Stimulated activated CD4-positive, alpha-beta T cell treated with anti-CD3 and anti-CD28 coated beads, TNF-alpha, amount 100 ng/mL, for 1 hour (primary cell): ENCODE data around the gene GOT1.

Experiments
- DNase-seq, 3 donors: peaks; one replicate each; pipeline ENCODE4 v3.0.0-alpha.2; 2020; ENCODE audit warnings: low read depth in 3 of 3, low spot score in 1 of 3

Gene GOT1

DNA sequence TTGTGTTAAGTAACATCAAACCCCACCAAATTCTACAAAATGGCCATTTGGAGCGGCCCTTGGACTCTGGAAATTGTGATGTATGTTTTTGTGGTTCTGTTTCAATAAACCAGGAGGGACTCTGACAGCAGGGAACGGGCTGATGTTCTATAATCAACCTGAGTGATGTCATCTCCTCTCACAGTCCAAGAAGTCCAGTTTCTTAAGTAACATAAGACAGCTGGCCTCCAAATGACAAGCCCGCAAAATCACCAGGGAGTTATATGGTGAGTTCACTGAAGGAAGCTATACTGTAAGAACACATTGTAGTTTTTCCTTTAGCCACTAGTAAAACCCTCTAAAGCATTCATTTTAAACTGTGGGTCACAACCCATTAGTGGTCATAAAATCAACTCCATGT, 34.0 kb downstream of the GOT1 start:
- DNase-seq: no peak

DNA sequence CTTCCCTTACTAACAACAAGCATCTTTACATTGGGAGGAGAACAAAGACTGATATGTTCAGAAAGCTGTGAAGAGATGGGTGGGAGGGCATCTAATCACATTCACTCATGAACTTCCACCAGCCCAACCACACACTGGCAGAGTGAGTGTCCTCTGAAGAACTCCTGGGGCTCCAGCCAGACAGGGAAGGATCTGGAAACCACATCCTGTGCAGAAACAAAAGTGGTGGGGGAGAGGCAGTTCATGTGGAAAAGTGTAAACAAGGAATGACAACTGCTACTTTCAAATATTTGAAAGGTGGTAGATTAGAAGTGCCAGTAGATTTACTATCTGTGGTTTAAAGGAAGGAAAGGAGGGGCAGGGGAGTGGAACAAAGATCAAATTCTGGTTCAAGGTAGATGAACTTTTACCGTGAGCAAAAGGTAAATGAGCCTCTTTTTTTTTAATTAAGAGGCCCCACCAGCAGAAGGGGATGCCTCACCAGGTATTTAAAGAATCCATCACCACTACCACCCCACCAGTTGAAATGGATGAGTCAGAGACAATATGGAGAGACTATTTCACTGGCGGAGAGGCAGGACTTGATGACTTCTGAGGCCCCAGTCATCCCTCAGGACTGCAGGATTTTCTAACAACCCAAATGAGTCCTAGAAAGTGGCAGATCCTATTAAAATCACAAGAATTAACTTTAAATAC, 34.5 kb downstream of the GOT1 start:
- no peak for DNase-seq

DNA sequence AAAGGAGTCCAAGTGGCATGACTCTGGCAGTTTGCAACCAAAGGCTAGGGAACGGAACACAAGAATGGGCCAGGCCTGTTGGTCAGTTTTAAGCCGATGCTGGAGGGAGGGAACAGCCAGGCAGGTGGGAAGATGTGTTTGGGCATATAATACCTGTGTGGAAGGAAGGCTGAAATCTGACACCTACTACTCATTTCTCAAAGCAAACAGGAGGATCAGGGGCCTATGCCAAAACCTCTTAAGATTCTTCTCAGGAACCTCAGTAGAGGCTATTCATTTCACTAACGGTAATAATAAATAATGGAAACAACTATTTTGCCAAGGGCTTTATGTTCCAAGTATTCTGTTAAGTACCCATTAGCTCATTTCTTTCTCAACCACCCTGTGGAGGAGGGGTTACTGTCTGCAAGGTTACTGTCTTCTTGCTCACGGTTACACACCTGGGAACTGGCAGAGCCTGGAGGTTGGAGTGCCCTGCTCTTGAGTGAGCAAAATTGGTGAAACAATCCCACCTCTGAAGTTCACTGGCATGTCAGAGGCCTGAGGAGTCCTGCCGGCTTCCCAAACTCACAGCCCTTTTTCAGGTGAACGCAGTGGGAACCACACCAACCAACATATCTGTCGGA, 35.5 kb downstream of the GOT1 start:
- no peak for DNase-seq

DNA sequence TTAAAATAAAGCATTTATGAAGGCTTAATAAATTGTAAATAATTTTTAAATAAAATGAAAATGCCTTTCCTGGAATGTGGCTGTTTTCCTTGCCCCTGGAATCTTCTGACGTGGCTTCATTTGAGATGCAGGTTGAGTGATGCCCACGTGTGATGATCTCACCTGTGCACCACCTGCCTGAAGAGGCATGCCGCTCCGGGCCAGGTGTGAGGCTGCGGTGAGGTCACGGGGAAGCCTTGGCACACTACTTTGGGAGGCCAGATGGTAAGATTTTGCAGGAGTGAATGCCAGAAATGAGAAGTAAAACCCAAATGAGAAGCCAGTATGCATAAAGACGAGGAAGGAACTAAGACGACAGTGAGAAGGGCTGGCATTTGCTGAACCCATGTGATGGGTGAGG, 36.2 kb downstream of the GOT1 start:
- no peak for DNase-seq

DNA sequence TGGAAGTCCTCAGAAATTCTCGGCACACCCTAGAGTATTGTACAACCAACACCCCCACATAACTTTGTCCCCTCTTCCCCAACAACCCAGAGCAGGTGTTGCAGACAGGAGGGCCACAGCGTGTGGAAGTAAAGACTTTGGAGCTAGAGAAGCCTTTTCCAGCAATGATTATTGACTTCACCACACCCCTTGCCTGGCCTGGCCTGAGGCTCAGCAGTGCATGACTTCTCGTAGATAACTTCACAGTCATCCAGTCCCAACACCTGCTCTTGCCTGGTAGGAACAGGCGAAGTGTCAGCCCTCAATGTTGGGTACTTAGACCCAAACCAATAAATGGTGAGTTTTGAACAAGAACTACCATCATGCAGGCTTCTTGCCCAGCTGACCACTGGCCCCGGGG, 36.7 kb downstream of the GOT1 start:
- DNase-seq: no peak

DNA sequence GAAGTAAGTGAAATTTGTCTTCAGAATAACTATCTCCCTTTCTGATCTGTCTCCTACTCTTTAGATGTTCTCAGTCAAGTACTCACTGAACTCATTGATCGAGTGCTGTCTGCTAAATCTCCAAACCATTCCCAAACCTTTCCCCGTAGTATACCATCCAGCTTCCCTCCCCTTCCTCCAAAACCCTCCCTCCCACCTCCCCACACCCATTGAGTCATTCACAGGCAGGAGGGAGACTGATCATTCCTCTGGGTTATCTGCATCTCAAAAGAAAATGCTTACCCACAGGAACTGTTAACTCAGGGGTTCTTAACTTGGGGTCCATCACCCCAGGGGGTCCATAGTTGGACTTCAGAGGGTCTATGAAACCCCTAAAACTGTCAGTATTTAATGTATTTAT, 37.4 kb downstream of the GOT1 start:
- no peak for DNase-seq

DNA sequence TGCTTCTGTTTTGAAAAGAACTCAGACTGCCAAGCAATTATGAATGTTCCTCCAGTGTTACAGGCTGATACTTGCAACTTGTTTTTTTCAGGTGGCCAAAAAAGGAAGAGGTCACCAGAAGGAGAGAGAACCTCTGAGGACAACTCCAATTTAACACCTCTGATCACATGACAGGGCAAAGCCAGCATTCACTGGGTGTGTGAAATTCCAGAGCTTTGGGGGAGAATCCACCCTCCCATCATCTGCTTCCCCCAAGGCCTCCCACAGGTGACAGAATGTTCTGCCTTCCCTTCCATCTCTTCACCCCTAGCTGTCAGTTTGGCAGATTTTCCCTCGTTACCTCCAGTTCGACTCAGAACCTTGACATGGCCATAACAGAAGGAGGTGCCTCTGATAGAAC, 39.1 kb downstream of the GOT1 start:
- DNase-seq: no peak

DNA sequence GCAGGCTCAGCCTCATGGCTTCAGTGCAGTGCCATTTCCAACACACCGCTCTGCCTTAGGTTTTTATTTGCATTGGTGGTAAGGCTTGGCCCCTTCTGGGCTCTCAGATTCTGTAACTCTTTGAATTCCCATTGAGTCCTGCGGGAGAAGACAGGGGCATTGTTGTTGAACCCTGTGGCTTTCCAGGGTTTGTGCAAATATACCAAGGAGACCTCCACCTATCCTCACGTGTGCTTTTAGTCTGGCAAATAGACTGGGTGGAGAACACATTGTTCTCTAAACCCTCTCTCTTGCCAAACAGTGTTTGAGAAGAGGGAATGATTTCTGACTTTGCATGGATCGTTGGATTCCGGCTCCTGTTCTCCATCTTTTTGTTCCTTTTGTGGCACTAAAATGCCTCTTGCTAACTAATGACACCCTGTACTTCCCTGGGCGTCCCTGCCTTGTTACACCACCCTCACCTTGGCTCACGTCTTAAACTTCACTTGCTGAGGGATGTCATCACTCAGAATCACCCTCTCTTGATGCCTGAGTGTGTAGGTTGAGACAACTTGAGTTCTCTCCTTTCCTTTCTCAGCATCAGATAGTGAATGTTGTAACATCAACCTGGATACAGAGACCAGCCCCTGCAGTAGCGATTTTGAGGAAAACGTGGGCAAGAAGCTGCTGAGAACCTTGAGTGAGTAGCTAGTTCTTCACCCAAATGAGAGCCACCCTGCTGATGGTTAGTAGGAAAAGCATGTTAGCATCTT, 40.5 kb downstream of the GOT1 start:
- DNase-seq: no peak

DNA sequence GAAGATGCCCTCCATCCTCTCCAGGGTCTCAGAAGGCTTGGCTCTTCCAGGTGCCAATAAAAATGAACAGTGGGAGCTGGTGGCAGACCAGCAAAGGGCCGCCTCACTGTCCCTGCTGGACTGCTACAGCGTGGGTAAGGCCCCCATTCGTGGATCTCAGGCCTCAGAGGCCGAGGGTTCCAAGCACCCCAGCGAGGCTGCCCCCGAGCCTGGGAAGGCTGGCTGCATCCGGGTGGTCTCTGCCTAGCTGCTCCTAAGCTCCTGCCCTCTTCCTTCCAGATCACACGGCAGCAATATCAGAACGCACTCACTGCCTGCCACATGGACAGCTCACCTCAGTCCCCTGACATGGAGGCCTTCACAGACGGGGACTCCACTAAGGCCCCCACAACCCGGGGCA, 42.9 kb downstream of the GOT1 start:
- no peak for DNase-seq

DNA sequence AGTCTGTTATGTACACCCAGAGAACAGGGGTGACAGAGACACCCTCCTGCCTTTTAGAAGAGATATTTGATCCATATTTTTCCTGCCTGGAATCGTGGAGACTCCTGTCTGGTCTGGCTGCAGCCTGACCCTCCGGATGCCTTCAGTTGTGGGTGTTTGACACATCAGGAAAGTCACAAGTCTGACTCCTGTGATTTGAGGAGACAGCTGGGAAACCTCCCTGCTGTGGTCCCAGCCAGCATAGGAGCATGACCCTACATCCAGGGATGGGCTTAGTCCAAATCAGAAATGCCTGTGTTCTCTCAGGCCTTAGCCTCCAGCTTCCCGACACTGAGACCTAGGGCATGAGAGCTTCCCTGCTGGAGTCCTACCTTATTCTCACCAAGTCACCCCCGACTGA, 43.4 kb downstream of the GOT1 start:
- DNase-seq: no peak

DNA sequence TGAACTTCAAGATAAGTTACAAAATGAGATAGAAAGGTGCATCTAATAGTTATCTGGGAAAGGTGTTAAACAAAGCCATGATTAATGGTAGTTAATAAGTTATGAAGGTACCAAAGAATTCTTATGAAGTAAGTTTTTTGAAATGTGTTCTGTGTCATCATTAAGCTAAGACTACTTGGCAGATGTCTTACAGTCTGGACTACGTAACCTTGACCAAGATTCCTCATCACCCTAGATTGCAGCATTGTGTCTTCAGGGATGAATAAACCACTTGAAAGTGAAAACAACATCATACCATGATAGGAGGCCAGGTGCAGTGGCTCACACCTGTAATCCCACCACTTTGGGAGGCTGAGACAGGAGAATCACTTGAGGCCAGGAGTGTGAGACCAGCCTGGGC, 48.2 kb downstream of the GOT1 start:
- DNase-seq: no peak

DNA sequence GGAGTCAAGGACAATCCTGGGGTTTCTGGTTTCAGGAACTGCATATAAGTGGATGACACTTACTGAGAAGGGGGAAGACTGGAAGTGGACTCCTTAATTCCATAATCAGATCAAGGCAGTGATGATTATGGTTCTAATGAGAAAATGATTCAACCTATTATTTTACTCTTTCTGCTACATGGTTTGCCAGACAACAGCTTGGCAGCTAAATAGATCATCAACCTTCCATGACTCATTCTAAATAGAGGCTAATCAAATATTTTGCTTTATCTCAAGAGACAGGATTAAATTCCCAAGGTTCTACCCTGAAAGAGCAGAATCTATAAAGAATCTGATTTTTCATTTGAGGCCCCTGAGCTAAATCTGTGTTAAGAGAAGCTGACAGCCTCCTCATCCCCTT, 55.0 kb downstream of the GOT1 start:
- no peak for DNase-seq

DNA sequence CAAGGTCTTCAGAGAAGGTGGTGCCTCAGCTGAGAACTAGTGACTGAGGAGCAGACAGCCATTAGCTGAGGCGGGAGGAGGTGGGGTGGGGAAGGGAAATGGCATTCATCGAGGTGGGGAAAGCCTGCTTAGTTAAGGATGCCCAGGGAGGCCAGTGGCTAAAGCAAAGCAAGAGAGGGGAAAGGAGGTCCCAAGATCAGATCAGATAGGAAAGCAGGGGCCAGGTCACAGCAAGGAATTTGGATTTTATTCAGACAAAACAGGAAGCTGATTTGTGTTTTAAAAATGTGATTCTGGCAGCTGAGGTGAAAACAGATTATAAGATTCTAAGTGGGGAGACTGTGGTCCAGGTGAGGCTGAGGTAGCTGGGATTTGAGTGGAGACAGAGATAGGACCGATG, 55.5 kb downstream of the GOT1 start:
- no peak for DNase-seq

DNA sequence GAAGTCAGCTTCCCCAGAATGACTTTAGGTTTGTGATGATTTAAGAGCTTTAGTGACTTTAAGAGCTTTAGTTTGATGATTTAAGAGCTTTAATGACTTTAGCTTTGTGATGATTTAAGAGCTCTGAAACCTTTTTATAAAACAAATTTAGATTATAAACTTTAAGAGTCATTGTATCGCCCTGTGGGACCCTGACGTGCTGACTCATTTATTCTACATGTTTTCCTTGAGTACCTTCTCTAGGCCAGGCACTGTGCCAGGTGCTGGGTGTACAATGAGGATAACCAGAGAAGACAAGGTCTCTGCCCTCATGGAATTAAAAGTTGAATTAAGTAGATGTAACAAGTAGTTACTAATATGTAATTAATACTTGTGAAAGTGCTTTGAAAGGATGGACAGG, 55.9 kb downstream of the GOT1 start:
- DNase-seq: no peak

DNA sequence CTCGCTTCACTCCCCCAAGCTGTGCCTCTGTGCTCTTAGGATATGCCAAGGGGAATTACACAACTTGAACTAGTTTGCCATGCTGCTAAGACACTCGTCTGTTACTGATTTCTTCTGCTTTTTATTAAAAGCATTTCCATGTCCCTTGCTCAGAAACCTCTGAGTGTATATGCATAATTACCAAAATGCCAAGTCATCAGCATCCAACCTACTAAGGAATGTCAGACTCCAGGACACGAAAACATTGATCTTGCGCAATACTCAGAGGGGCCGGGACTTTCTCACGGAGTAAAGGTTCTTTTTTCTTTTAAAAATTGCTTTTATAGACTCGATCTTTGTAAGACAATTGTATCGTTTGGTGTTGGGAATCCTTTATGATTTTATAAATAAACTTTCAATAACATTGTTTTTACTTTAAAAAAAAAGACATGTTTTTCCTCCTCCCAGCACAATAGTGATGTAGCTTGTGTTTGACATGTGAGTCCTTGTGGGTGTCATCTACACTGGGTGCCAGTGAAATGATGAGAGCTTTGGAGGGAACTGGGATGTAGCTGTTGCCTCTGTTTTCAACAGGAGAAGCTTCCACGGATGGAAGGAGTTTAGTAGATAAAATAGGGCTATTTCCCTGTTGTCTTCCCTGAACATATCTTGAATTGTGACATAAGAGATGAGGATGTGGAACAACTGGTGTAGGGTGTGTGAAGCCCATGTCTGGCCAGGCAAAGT, 57.7 kb downstream of the GOT1 start:
- DNase-seq: no peak

DNA sequence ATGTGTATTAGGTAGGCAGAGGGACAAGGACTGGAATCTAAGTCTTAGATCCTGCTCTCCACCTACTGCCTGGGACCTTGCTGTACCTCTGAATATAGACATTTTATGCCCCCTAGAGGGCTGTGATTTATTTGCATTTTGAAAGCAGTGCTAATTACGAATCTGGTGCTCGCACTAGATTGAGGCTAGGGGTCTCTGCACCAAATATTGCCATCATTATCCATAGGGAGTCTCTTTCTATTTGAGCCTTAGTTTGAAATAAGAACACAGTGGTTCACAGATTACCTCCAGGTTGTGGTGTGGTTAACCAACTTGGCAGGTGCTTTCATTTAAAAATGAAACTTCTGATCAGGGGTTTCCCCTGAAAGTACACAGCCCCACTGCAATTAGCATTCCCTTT, 59.4 kb downstream of the GOT1 start:
- DNase-seq: no peak

DNA sequence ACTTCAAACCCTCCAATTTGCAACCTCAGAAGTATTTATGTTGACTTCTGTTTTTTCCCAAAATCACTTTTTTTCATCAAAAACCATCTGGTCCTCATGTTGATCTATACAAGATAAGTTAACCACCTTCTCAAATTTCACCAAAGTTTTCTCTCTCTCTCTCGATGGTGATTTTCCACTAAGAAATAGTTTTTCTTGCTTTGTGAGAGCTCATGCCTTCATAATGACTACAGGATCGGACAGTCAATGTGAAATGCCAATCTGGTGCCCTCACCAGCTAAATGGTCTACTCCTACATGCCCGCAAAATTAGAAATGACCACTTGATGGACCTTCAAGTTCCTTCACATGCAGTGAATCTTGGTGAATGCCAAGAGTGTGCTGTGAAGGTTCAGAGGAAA, 60.9 kb downstream of the GOT1 start:
- no peak for DNase-seq

DNA sequence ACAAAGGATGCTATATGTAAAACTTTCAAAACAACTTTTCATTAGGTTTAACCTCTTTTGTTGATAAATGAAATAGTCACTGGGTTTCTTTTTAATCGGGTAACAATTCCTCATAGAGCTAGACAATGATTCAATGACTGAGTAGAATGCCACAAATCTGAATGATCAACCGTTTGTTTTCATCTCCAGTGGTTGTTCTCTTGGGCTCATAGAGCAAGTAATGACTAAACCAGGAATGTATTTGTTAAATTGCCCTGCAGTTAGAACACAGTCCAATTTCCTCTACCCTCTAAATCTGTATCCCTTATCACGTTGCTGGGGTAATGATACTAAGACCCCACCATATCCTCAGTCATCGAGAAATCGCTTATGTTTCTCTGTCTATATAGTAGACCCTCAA, 61.3 kb downstream of the GOT1 start:
- DNase-seq: no peak

DNA sequence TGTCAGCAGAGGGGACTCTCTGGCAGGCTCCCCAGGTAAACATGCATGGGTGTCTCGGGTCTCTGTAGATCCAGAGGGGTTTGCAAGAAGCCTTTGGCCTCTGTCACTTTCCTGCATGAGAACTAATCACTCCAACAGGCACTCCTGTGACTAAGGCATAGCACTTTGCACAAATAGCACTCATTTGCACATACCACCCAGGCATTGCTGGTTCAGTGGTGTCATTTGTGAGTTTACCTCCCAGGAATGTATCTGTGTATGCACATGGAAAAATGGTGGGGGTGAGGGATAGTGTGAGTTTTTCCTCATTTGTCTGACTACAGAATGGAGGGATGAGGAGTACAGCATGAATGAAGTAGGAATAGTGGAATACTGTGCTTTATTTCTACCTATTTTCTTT, 61.8 kb downstream of the GOT1 start:
- DNase-seq: no peak

DNA sequence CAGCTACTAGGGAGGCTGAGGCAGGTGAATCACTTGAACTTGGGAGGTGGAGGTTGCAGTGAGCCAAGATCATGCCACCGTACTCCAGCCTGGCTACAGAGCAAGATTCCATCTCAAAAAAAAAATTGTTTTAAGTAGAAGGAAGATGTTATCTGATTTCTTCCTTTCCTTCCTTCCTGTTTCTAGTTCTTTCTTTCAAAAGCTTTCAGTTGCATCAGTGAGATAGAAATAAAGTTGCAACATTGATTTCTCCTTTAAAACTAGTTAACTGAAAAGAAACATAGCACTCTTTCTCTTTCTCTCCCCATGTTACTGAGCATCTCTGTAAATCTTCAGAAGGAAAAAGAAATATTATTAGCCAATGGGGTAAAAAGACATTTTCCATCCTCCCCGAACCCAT, 63.8 kb downstream of the GOT1 start:
- DNase-seq: no peak

DNA sequence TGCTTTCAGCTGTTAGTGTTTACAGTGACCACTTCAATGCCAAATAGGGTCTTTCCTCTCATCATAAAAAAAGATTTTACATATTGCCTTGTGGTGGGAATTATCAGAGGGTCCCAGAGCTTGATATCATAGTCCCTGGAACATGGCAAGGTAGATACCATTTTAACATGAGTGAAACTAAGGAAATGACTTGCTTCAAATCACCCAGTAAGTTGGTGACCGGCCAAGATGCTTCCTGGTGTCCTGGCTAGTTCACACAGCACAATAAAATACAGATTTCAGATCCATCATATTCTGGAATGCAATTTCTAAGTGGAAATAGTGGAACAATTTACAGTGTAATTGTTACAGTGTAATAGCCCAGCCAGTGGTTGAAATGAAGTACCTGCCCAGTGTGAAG, 64.7 kb downstream of the GOT1 start:
- DNase-seq: no peak

DNA sequence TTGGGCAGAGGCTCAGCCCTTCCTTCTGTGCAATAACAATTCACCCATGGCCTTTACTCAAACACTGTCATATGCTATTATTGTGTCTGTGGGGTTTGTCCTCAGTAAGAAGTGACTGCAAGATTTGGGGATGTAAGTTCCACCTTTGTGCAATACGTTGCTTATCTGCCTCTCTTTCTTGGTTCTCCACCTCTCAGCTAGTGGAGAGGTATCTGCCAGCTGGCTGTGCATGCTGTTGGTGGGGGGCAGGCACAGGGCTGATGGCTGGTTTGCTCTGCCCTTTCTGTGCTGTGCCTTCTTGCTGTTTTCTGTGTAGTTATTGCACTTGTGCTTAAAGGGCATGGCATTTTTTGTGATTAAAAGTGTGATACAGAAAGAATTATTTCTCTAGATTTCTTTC, 65.1 kb downstream of the GOT1 start:
- no peak for DNase-seq
